SK-N-SH treated with all-trans-retinoic acid at 6 μM for 48 hours (cell line): ENCODE measurements around the gene ENAH.

Experiments
- ATAC-seq: fragments of 200-7000 bp; cut with Tn5 transposase; 3 replicates; pipeline ENCODE4 v1.9.1; 2020; ENCODE audit warnings: mild to moderate bottlenecking, moderate library complexity
- ARNTL ChIP-seq: fragments of 450-650 bp; formaldehyde crosslinking; IDR thresholded peaks from 2 replicates; pipeline ENCODE4 v1.5.0; 2020; ENCODE audit warnings: low read depth, mild to moderate bottlenecking, moderate library complexity, borderline replicate concordance
- ESRRG ChIP-seq: fragments of 250-450 bp; sonication (Bioruptor Pico); IDR thresholded peaks from 2 replicates; pipeline ENCODE4 v1.6.1; 2021; ENCODE audit warnings: mild to moderate bottlenecking
- GLIS3 ChIP-seq: fragments of 250-450 bp; sonication (Bioruptor Pico); IDR thresholded peaks from 2 replicates; pipeline ENCODE4 v1.5.0; 2020; ENCODE audit warnings: mild to moderate bottlenecking, moderate library complexity
- ISL1 ChIP-seq: fragments of 250-450 bp; sonication (Bioruptor Pico); IDR thresholded peaks from 2 replicates; pipeline ENCODE4 v2.1.2; 2022; ENCODE audit warnings: mild to moderate bottlenecking, moderate library complexity
- POU6F1 ChIP-seq: fragments of 250-450 bp; sonication (Bioruptor Pico); IDR thresholded peaks from 2 replicates; pipeline ENCODE4 v1.8.0; 2021; ENCODE audit warnings: low read depth, mild to moderate bottlenecking, moderate library complexity, borderline replicate concordance
- RARB ChIP-seq: fragments of 250-450 bp; sonication (Bioruptor Pico); IDR thresholded peaks from 2 replicates; pipeline ENCODE4 v1.8.0; 2021; ENCODE audit warnings: mild to moderate bottlenecking, moderate library complexity
- SNAI2 ChIP-seq: fragments of 250-450 bp; sonication (Bioruptor Pico); IDR thresholded peaks from 2 replicates; pipeline ENCODE4 v1.5.0; 2020; ENCODE audit warnings: mild to moderate bottlenecking, moderate library complexity
- TCF4 ChIP-seq: fragments of 250-450 bp; sonication (Bioruptor Pico); IDR thresholded peaks from 2 replicates; pipeline ENCODE4 v1.8.0; 2021; ENCODE audit warnings: mild to moderate bottlenecking, moderate library complexity, borderline replicate concordance
- TOX ChIP-seq: fragments of 250-450 bp; sonication (Bioruptor Pico); IDR thresholded peaks from 2 replicates; pipeline ENCODE4 v1.8.0; 2021; ENCODE audit warnings: mild to moderate bottlenecking, moderate library complexity, borderline replicate concordance
- ZC3H10 ChIP-seq: fragments of 250-450 bp; sonication (Bioruptor Pico); IDR thresholded peaks from 2 replicates; pipeline ENCODE4 v1.5.1; 2021; ENCODE audit warnings: mild to moderate bottlenecking, moderate library complexity
- ZFP3 ChIP-seq: fragments of 250-450 bp; sonication (Bioruptor Pico); IDR thresholded peaks from 2 replicates; pipeline ENCODE4 v1.5.0; 2020; ENCODE audit warnings: mild to moderate bottlenecking, moderate library complexity
- ZNF565 ChIP-seq: fragments of 450-650 bp; formaldehyde crosslinking; conservative IDR thresholded peaks from 2 replicates; pipeline ENCODE4 v1.5.0; 2020; ENCODE audit warnings: low read depth, mild to moderate bottlenecking, moderate library complexity
- TF ChIP-seq, protein P1 (sequence below): fragments of 250-450 bp; sonication (Bioruptor Pico); IDR thresholded peaks from 2 replicates; pipeline ENCODE4 v1.5.0; 2020; ENCODE audit warnings: mild to moderate bottlenecking, moderate library complexity
- TF ChIP-seq, protein P2 (sequence below): fragments of 250-450 bp; sonication (Bioruptor Pico); IDR thresholded peaks from 2 replicates; pipeline ENCODE4 v1.5.1; 2021; ENCODE audit warnings: mild to moderate bottlenecking, moderate library complexity
- TF ChIP-seq, protein P3 (sequence below): fragments of 250-450 bp; sonication (Bioruptor Pico); IDR thresholded peaks from 2 replicates; pipeline ENCODE4 v1.8.0; 2020; ENCODE audit warnings: mild to moderate bottlenecking, moderate library complexity, borderline replicate concordance
- TF ChIP-seq, protein P4 (sequence below): fragments of 250-450 bp; sonication (Bioruptor Pico); IDR thresholded peaks from 2 replicates; pipeline ENCODE4 v1.5.1; 2020; ENCODE audit warnings: low read depth, mild to moderate bottlenecking, moderate library complexity

The ENAH gene

GRCh38 chr1:225485226-225485625, 167.7 kb downstream of the ENAH start:
- ATAC-seq: peak; percentile 3
- TF ChIP-seq RARB (CRISPR knock-in tag): no peak
- TF ChIP-seq, protein P1, sequence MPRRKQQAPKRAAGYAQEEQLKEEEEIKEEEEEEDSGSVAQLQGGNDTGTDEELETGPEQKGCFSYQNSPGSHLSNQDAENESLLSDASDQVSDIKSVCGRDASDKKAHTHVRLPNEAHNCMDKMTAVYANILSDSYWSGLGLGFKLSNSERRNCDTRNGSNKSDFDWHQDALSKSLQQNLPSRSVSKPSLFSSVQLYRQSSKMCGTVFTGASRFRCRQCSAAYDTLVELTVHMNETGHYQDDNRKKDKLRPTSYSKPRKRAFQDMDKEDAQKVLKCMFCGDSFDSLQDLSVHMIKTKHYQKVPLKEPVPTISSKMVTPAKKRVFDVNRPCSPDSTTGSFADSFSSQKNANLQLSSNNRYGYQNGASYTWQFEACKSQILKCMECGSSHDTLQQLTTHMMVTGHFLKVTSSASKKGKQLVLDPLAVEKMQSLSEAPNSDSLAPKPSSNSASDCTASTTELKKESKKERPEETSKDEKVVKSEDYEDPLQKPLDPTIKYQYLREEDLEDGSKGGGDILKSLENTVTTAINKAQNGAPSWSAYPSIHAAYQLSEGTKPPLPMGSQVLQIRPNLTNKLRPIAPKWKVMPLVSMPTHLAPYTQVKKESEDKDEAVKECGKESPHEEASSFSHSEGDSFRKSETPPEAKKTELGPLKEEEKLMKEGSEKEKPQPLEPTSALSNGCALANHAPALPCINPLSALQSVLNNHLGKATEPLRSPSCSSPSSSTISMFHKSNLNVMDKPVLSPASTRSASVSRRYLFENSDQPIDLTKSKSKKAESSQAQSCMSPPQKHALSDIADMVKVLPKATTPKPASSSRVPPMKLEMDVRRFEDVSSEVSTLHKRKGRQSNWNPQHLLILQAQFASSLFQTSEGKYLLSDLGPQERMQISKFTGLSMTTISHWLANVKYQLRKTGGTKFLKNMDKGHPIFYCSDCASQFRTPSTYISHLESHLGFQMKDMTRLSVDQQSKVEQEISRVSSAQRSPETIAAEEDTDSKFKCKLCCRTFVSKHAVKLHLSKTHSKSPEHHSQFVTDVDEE (CRISPR knock-in tag): no peak
- TF ChIP-seq, protein P2, sequence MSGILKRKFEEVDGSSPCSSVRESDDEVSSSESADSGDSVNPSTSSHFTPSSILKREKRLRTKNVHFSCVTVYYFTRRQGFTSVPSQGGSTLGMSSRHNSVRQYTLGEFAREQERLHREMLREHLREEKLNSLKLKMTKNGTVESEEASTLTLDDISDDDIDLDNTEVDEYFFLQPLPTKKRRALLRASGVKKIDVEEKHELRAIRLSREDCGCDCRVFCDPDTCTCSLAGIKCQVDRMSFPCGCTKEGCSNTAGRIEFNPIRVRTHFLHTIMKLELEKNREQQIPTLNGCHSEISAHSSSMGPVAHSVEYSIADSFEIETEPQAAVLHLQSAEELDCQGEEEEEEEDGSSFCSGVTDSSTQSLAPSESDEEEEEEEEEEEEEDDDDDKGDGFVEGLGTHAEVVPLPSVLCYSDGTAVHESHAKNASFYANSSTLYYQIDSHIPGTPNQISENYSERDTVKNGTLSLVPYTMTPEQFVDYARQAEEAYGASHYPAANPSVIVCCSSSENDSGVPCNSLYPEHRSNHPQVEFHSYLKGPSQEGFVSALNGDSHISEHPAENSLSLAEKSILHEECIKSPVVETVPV (CRISPR knock-in tag): no peak
- TF ChIP-seq TCF4 (CRISPR knock-in tag): no peak
- TF ChIP-seq, all 23 proteins: peak for 0

GRCh38 chr1:225484657-225485214, 168.2 kb downstream of the ENAH start:
- no peak for TF ChIP-seq ZNF565 (CRISPR knock-in tag)
- TF ChIP-seq ZC3H10 (CRISPR knock-in tag): no peak
- no peak for TF ChIP-seq POU6F1 (CRISPR knock-in tag)
- no peak for TF ChIP-seq TCF4 (CRISPR knock-in tag)
- TF ChIP-seq ARNTL: no peak
- TF ChIP-seq RARB (CRISPR knock-in tag): no peak
- no peak for TF ChIP-seq SNAI2 (CRISPR knock-in tag)
- no peak for TF ChIP-seq ZFP3 (CRISPR knock-in tag)
- TF ChIP-seq GLIS3 (CRISPR knock-in tag): no peak
- ATAC-seq: peak; percentile 3

DNA sequence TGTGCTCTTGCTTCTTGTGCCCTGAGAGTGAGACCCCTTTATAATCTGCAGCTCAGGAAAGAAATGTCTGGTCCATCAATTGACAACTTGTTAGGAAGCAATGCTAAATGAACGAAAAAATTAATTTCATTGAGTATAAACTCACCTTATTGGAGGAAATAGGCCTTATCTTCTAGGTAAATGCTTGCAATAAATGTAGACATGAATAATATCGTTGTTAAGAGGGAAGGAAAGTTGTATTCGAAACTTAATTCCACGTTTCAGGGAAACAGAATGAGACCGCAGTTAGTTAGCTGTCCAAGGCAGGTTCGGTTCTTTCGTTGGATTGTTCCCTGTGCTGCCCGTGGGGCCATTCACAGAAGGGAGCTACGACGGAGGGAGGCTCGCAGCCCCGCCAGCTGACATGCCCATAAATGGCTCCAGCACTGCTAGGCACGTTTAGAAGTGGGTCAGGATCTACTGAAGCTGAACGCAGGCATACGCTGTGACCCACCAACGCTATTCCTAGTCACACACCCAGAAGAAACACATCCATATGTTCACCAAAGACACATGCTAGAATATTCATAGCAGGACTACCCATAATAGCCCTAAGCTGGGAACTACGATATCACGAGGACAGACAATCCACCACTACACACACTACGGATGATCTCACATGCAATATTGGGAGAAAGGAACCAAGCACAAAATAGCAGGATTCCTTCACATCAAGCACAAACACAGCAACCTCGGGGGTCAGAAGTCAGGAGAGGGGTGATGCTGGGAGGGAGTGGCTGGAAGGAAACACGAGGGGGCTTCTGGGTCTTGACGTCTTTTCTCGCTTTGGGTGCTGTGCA, 168.9 kb downstream of the ENAH start:
- TF ChIP-seq, protein P3, sequence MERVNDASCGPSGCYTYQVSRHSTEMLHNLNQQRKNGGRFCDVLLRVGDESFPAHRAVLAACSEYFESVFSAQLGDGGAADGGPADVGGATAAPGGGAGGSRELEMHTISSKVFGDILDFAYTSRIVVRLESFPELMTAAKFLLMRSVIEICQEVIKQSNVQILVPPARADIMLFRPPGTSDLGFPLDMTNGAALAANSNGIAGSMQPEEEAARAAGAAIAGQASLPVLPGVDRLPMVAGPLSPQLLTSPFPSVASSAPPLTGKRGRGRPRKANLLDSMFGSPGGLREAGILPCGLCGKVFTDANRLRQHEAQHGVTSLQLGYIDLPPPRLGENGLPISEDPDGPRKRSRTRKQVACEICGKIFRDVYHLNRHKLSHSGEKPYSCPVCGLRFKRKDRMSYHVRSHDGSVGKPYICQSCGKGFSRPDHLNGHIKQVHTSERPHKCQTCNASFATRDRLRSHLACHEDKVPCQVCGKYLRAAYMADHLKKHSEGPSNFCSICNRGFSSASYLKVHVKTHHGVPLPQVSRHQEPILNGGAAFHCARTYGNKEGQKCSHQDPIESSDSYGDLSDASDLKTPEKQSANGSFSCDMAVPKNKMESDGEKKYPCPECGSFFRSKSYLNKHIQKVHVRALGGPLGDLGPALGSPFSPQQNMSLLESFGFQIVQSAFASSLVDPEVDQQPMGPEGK: no peak
- TF ChIP-seq ESRRG (no peak), TCF4 (CRISPR knock-in tag) (no peak)
- TF ChIP-seq, all 23 proteins: peak for 0
- ATAC-seq: peak; percentile 1; the same call in 2 of the 3 replicates

DNA sequence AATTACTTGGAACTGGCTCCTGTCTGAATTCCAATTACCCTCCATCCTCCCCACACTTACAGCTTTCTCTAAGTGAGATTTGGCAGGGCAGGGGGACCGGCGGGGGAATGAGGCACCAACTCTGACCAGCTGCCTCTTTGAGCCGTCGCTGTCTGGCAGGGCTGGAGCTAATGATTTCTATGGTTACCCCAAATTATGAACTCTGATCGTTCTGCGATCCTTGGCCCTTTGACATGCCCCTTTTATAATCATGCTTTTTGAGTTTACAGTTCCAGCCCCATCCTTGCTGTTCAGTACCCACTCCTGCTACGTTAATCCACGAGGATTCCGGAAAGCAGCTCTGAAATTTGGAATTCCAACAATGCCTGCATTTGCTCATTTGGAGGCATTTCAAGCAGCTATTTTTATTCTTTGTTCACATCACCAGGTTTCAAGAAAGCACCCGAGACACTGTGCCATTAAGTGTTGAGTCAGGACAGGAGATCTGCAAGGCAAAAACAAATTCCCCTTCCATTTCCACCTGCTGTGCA, 170.4 kb downstream of the ENAH start:
- ATAC-seq: peak; percentile 36
- TF ChIP-seq TOX (no peak), ZC3H10 (CRISPR knock-in tag) (no peak), ISL1 (CRISPR knock-in tag) (no peak), POU6F1 (CRISPR knock-in tag) (no peak), ARNTL (no peak), RARB (CRISPR knock-in tag) (no peak), SNAI2 (CRISPR knock-in tag) (no peak)
- TF ChIP-seq, protein P1 (CRISPR knock-in tag): no peak
- TF ChIP-seq, protein P4, sequence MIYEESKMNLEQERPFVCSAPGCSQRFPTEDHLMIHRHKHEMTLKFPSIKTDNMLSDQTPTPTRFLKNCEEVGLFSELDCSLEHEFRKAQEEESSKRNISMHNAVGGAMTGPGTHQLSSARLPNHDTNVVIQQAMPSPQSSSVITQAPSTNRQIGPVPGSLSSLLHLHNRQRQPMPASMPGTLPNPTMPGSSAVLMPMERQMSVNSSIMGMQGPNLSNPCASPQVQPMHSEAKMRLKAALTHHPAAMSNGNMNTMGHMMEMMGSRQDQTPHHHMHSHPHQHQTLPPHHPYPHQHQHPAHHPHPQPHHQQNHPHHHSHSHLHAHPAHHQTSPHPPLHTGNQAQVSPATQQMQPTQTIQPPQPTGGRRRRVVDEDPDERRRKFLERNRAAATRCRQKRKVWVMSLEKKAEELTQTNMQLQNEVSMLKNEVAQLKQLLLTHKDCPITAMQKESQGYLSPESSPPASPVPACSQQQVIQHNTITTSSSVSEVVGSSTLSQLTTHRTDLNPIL: no peak
- TF ChIP-seq, protein P2 (CRISPR knock-in tag): no peak
